ENCODE data around the gene CCL23. TPM values are rescaled to one million over a fixed set of nuclear protein-coding genes. Genes with fewer than 3 reads are reported as not detected.

The CCL23 gene
- total RNA-seq, 1 experiment from 2014 or later: not detected

- intact Hi-C loops (cut with micrococcal nuclease): no loop called here
- CTCF ChIA-PET: interaction anchor here (1.4 kb wide), 1 partner anchor 162 kb away, joined by 6 read pairs; no protein-coding TSS in a partner anchor
- Mint-ChIP-seq H3K9me3 (ENCODE audit: unreplicated experiment) (no peaks in the 10 kb centered on the region), H3K27me3 (ENCODE audit: insufficient read depth, unreplicated experiment) (peaks cover 15% of the 10 kb centered on the region), H3K36me3 (ENCODE audit: insufficient read depth, unreplicated experiment) (no peaks in the 10 kb centered on the region), H3K4me1 (ENCODE audit: insufficient read depth, unreplicated experiment) (no peaks in the 10 kb centered on the region), H3K4me3 (ENCODE audit: unreplicated experiment) (no peak within 1 kb of the TSS), H3K27ac (ENCODE audit: low read depth, unreplicated experiment) (no peak within 1 kb of the TSS)
- no peak for TF ChIP-seq CTCF (IDR thresholded peaks at IDR 0.05; ENCODE audit: unreplicated experiment)
- BruUV-seq (replicated peaks): no TSS peak
- no peak for DNase-seq (ENCODE audit: unreplicated experiment)
- POLR2A ChIA-PET: interaction anchor here (1.0 kb wide), 1 partner anchor 9 kb away, joined by 3 read pairs; no protein-coding TSS in a partner anchor
These were observed 31.1 kb downstream of the CCL23 start, which contains the start of gene CCL14 for GRCh38 chr17:35986643-35987042. Gene CCL14 (minus strand): TSS chr17:35986729. CDS start chr17:35986649, 80 bp downstream.

DNA sequence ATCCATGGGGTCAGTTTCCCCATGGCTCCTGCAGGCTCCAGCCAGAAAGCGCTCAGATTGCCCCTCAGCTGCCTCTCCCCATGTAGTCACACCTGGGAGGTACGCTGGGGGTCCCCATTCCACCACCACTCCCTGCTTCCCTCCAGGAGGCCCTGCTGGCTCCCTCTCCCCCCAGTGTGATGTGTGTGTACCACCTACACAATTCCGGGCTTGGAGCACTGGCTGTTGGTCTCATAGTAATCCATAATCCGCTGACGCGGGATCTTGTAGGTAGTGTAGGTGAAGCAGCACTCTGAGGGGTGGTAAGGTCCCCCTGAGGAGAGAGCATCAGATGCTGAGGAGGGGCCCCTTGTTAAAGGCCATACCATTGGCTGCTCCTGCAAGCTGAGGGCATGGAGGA, 33.6 kb downstream of the CCL23 start:
- Mint-ChIP-seq H3K4me1 (ENCODE audit: insufficient read depth, unreplicated experiment) (no peaks in the 10 kb centered on the region), H3K4me3 (ENCODE audit: unreplicated experiment) (no peak overlapping the region), H3K9me3 (ENCODE audit: unreplicated experiment) (no peaks in the 10 kb centered on the region), H3K27ac (ENCODE audit: low read depth, unreplicated experiment) (no peak overlapping the region), H3K36me3 (ENCODE audit: insufficient read depth, unreplicated experiment) (no peaks in the 10 kb centered on the region), H3K27me3 (ENCODE audit: insufficient read depth, unreplicated experiment) (no peaks in the 10 kb centered on the region)
- intact Hi-C loops (cut with micrococcal nuclease): no loop called here
- DNase-seq (ENCODE audit: unreplicated experiment): no peak
- TF ChIP-seq CTCF (IDR thresholded peaks at IDR 0.05; ENCODE audit: unreplicated experiment): no peak
- CTCF ChIA-PET: interaction anchor here (2.6 kb wide), 1 partner anchor 164 kb away, joined by 9 read pairs; no protein-coding TSS in a partner anchor
- no TSS peak for BruUV-seq (replicated peaks)
- POLR2A ChIA-PET: no interaction called here

GRCh38 chr17:35982409-35983191, 35.2 kb downstream of the CCL23 start:
- CTCF ChIA-PET: interaction anchor here (1.0 to 2.6 kb wide), 3 partner anchors 13 to 166 kb away, joined by 3 to 9 read pairs (median 7); no protein-coding TSS in a partner anchor
- intact Hi-C loops (cut with micrococcal nuclease): no loop called here
- BruUV-seq (replicated peaks): no TSS peak

More at GRCh38 chr17:35982409-35983191, 35.2 kb downstream of the CCL23 start:
- H3K4me1 Mint-ChIP-seq (ENCODE audit: insufficient read depth, unreplicated experiment): no peaks in the 10 kb centered on the region
- TF ChIP-seq CTCF (IDR thresholded peaks at IDR 0.05; ENCODE audit: unreplicated experiment): no peak
- no peaks in the 10 kb centered on the region for H3K27me3 Mint-ChIP-seq (ENCODE audit: insufficient read depth, unreplicated experiment)
- no peak overlapping the region for H3K27ac Mint-ChIP-seq (ENCODE audit: low read depth, unreplicated experiment)
- H3K4me3 Mint-ChIP-seq (ENCODE audit: unreplicated experiment): no peak overlapping the region
- DNase-seq (ENCODE audit: unreplicated experiment): no peak
- no peaks in the 10 kb centered on the region for H3K36me3 Mint-ChIP-seq (ENCODE audit: insufficient read depth, unreplicated experiment)
- no peaks in the 10 kb centered on the region for H3K9me3 Mint-ChIP-seq (ENCODE audit: unreplicated experiment)
- POLR2A ChIA-PET: no interaction called here

Data from MCF 10A (cell line).